PC-9 (cell line): ENCODE measurements around the gene KRT79. TPM values are rescaled to one million over a fixed set of nuclear protein-coding genes. Genes with fewer than 3 reads are reported as not detected.

Source experiments
- BruUV-seq: library from RNA; stranded (reverse); fragments of 400-500 nt; replicated peaks from 2 replicates; lab custom pipeline; 2021; lab: Mats Ljungman, UMichigan
- CTCF ChIA-PET: fragments of 300-600 bp; sonication (Branson Sonifier 250); formaldehyde crosslinking; loops from one replicate; lab custom pipeline; 2022; ENCODE audit warnings: antibody characterized with exemption; lab: Charles Lee
- POLR2A ChIA-PET: fragments of 300-600 bp; sonication (Branson Sonifier 250); formaldehyde crosslinking; loops from one replicate; lab custom pipeline; 2022; ENCODE audit warnings: antibody characterized with exemption; ENCODE audit not compliant: unreplicated experiment; lab: Charles Lee
- DNase-seq, 2 experiments: peaks; one replicate each; pipeline versions ENCODE4 v3.0.0 to v3.0.0-alpha.2; 2015 to 2022; ENCODE audit warnings: mixed read lengths in 1 of 2
- H2AFZ ChIP-seq: fragments of 200-600 bp; sonication (generic); 2 replicates; pipeline ENCODE4 v1.8.1; 2017; ENCODE audit warnings: antibody characterized with exemption
- H3F3A ChIP-seq: fragments of 200-600 bp; sonication (generic); 2 replicates; pipeline ENCODE4 v1.8.1; 2017; ENCODE audit warnings: antibody characterized with exemption, mild to moderate bottlenecking, low read depth; ENCODE audit not compliant: insufficient read depth
- H3K27ac ChIP-seq: fragments of 200-600 bp; sonication (generic); 2 replicates; pipeline ENCODE4 v1.6.1; 2016; ENCODE audit warnings: mixed run types
- H3K27me3 ChIP-seq: fragments of 200-600 bp; sonication (generic); 2 replicates; pipeline ENCODE4 v1.6.1; 2016; ENCODE audit warnings: low read depth, mixed run types; ENCODE audit not compliant: insufficient read depth
- H3K36me3 ChIP-seq: fragments of 200-600 bp; sonication (generic); 2 replicates; pipeline ENCODE4 v1.6.1; 2016; ENCODE audit warnings: low read depth, mixed run types
- H3K4me1 ChIP-seq: fragments of 200-600 bp; sonication (generic); replicated peaks from 2 replicates; pipeline ENCODE4 v1.6.1; 2016; ENCODE audit warnings: mixed run types; ENCODE audit not compliant: insufficient read depth
- H3K4me2 ChIP-seq: fragments of 200-600 bp; sonication (generic); 2 replicates; pipeline ENCODE4 v1.6.1; 2017; ENCODE audit warnings: mixed run types
- H3K4me3 ChIP-seq: fragments of 200-600 bp; sonication (generic); 2 replicates; pipeline ENCODE4 v1.6.1; 2016; ENCODE audit warnings: mixed run types
- H3K79me2 ChIP-seq: fragments of 200-600 bp; sonication (generic); 2 replicates; pipeline ENCODE4 v1.6.1; 2017; ENCODE audit warnings: low read depth, mixed run types
- H3K9me2 ChIP-seq: fragments of 200-600 bp; sonication (generic); 2 replicates; pipeline ENCODE4 v1.8.1; 2017; ENCODE audit warnings: mild to moderate bottlenecking; ENCODE audit not compliant: insufficient read depth
- H3K9me3 ChIP-seq: fragments of 200-600 bp; sonication (generic); 2 replicates; pipeline ENCODE4 v1.8.1; 2016; ENCODE audit warnings: low read depth; ENCODE audit not compliant: insufficient read depth
- H4K20me1 ChIP-seq: fragments of 200-600 bp; sonication (generic); 2 replicates; pipeline ENCODE4 v1.8.1; 2017; ENCODE audit not compliant: insufficient read depth
- CTCF ChIP-seq: fragments of 200-600 bp; sonication (generic); conservative IDR thresholded peaks from 2 replicates; pipeline ENCODE4 v1.6.1; 2017; ENCODE audit warnings: mixed run types, antibody characterized with exemption, mild to moderate bottlenecking, moderate library complexity
- EZH2 ChIP-seq: fragments of 200-600 bp; sonication (generic); IDR thresholded peaks from 2 replicates; pipeline ENCODE4 v1.8.0; 2017; ENCODE audit warnings: antibody characterized with exemption, low read depth
- intact Hi-C: fragments of 100-400 bp; cut with micrococcal nuclease; formaldehyde crosslinking; loops from one replicate; pipeline ENCODE4 v1.10.0; 2022; ENCODE audit not compliant: unreplicated experiment
- total RNA-seq: library from RNA; stranded (reverse); gene quantifications from 2 replicates; pipeline ENCODE4 v1.2.3, GENCODE V29; 2021

Gene KRT79
- total RNA-seq, 1 experiment from 2014 or later = 0.28 TPM

GRCh38 chr12:52797529-52797894 is 36.6 kb downstream of the KRT79 start:
- Histone ChIP-seq H3K9me3 (no peaks in the 10 kb centered on the region), H3K79me2 (no peaks in the 10 kb centered on the region), H3K4me3 (no peak overlapping the region), H3K4me1 (peaks cover 72% of the 10 kb centered on the region), H3K36me3 (no peaks in the 10 kb centered on the region), H3K9me2 (no peaks in the 10 kb centered on the region), H3K4me2 (peak overlapping the region; percentile 47; the same call in 1 of the 2 replicates), H3K27me3 (no peaks in the 10 kb centered on the region), H3F3A (peaks cover 47% of the 10 kb centered on the region), H4K20me1 (no peaks in the 10 kb centered on the region), H2AFZ (no peak overlapping the region), H3K27ac (peak overlapping the region; percentile 88)
- no TSS peak for BruUV-seq
- intact Hi-C loops = no loop called here
- no peak for DNase-seq
- POLR2A ChIA-PET = no interaction called here
- CTCF ChIA-PET = no interaction called here
- no peak for TF ChIP-seq EZH2
- no peak for TF ChIP-seq CTCF

GRCh38 chr12:52796839-52797528 is 37.1 kb downstream of the KRT79 start:
- no TSS peak for BruUV-seq
- no peak for TF ChIP-seq EZH2
- no peak for TF ChIP-seq CTCF
- no peaks in the 10 kb centered on the region for H3K79me2 ChIP-seq
- peaks cover 47% of the 10 kb centered on the region for H3F3A ChIP-seq
- no peak for DNase-seq
- H3K9me3 ChIP-seq = no peaks in the 10 kb centered on the region
- H3K27me3 ChIP-seq = no peaks in the 10 kb centered on the region
- POLR2A ChIA-PET = no interaction called here
- H3K4me1 ChIP-seq = peaks cover 70% of the 10 kb centered on the region
- intact Hi-C loops = no loop called here
- H2AFZ ChIP-seq = no peak overlapping the region
- no peaks in the 10 kb centered on the region for H3K9me2 ChIP-seq
- CTCF ChIA-PET = no interaction called here
- H3K36me3 ChIP-seq = no peaks in the 10 kb centered on the region
- no peaks in the 10 kb centered on the region for H4K20me1 ChIP-seq
- no peak overlapping the region; the same call in 1 of the 2 replicates for H3K27ac ChIP-seq
- H3K4me2 ChIP-seq = peak overlapping the region; percentile 47; the same call in 1 of the 2 replicates
- no peak overlapping the region for H3K4me3 ChIP-seq

GRCh38 chr12:52796429-52796794 is 37.7 kb downstream of the KRT79 start:
- BruUV-seq = no TSS peak
- no peaks in the 10 kb centered on the region for H3K9me2 ChIP-seq
- CTCF ChIA-PET = interaction anchor here (0.7 kb wide), 1 partner anchor 217 kb away, joined by 3 read pairs; no protein-coding TSS in a partner anchor
- DNase-seq = no peak
- no peaks in the 10 kb centered on the region for H3K36me3 ChIP-seq
- no peak overlapping the region for H2AFZ ChIP-seq
- H3K27ac ChIP-seq = no peak overlapping the region
- H3K9me3 ChIP-seq = no peaks in the 10 kb centered on the region
- H3K4me3 ChIP-seq = no peak overlapping the region
- TF ChIP-seq CTCF (no peak), EZH2 (no peak)
- peaks cover 44% of the 10 kb centered on the region for H3F3A ChIP-seq
- POLR2A ChIA-PET = no interaction called here
- H3K27me3 ChIP-seq = no peaks in the 10 kb centered on the region
- no peak overlapping the region for H3K4me2 ChIP-seq
- no peaks in the 10 kb centered on the region for H4K20me1 ChIP-seq
- H3K79me2 ChIP-seq = no peaks in the 10 kb centered on the region
- intact Hi-C loops = no loop called here
- H3K4me1 ChIP-seq = peaks cover 65% of the 10 kb centered on the region
